Measurements from ENCODE around the gene PLCXD3.

The PLCXD3 gene

DNA sequence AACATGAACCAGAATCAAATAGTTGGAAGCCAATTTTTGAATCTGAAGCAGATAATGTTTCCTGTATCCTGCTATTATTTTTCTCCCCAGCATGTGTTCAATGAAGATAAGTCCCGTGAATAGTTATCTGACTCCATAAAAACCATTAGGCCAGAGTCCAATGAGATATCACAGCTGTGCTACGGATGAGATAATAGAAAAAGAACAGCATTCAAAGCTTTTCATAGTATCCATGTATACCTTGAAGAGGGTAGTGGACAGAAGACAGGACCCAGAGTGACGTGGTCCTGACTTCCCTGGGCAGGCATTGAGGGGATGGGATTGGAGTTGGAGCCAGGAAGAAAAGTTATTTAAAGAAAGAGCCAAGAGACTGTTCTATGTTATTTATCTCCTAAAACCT is 246.4 kb downstream of the PLCXD3 start:
- ChIA-PET CTCF (no interaction called here), POLR2A (no interaction called here)
- no peak overlapping the region for H3K4me3 ChIP-seq (ENCODE audit: low read depth, low read length)
- TF ChIP-seq, protein P1, sequence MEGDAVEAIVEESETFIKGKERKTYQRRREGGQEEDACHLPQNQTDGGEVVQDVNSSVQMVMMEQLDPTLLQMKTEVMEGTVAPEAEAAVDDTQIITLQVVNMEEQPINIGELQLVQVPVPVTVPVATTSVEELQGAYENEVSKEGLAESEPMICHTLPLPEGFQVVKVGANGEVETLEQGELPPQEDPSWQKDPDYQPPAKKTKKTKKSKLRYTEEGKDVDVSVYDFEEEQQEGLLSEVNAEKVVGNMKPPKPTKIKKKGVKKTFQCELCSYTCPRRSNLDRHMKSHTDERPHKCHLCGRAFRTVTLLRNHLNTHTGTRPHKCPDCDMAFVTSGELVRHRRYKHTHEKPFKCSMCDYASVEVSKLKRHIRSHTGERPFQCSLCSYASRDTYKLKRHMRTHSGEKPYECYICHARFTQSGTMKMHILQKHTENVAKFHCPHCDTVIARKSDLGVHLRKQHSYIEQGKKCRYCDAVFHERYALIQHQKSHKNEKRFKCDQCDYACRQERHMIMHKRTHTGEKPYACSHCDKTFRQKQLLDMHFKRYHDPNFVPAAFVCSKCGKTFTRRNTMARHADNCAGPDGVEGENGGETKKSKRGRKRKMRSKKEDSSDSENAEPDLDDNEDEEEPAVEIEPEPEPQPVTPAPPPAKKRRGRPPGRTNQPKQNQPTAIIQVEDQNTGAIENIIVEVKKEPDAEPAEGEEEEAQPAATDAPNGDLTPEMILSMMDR (IDR thresholded peaks at IDR 0.05; ENCODE audit: insufficient read depth, low read length, missing control alignments) = no peak
- no peak for DNase-seq (ENCODE audit: low read depth, low spot score)

DNA sequence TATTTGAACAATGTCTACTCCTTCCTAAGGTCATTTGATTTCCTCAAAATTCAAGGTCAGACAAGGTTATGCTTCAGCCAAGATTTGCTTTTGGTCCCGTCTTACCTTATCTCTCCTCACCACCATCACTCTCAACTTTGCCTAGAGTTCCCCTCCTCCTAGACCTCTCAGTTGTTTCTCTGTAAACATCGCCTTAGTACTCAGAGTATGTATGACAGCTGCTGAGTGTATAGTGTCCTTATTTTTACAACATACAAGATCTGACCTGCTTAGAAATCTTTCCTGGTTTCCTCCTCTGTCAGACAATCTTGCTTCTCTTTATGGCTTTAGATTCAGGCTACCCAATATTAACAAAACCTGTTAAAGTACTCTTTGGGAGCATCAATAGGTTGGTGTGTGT is 247.1 kb downstream of the PLCXD3 start:
- no peak for DNase-seq (ENCODE audit: low read depth, low spot score)
- no peak overlapping the region for H3K4me3 ChIP-seq (ENCODE audit: low read depth, low read length)
- POLR2A ChIA-PET = no interaction called here
- TF ChIP-seq, protein P1 (IDR thresholded peaks at IDR 0.05; ENCODE audit: insufficient read depth, low read length, missing control alignments) = no peak
- CTCF ChIA-PET = no interaction called here
